ENCODE measurements around the gene FAM180A. TPM values are rescaled to one million over a fixed set of nuclear protein-coding genes. Genes with fewer than 3 reads are reported as not detected.

The FAM180A gene
- total RNA-seq, 1 donor: 71.0 TPM

- no peak for DNase-seq (ENCODE audit: low read depth)
- no peak for TF ChIP-seq CTCF (IDR thresholded peaks at IDR 0.05; ENCODE audit: insufficient read depth, low read length)
- H3K4me3 ChIP-seq (ENCODE audit: low read depth, low read length): no peak overlapping the region
These were observed 30.9 kb downstream of the FAM180A start for GRCh38 chr7:135717693-135718092.

GRCh38 chr7:135716677-135717238 lies 31.9 kb downstream of the FAM180A start:
- no peak overlapping the region for H3K4me3 ChIP-seq (ENCODE audit: low read depth, low read length)
- no peak for TF ChIP-seq CTCF (IDR thresholded peaks at IDR 0.05; ENCODE audit: insufficient read depth, low read length)
- DNase-seq (ENCODE audit: low read depth): peak; percentile 85

- no peak for TF ChIP-seq CTCF (IDR thresholded peaks at IDR 0.05; ENCODE audit: insufficient read depth, low read length)
- no peak for DNase-seq (ENCODE audit: low read depth)
- no peak overlapping the region for H3K4me3 ChIP-seq (ENCODE audit: low read depth, low read length)
These were observed 32.9 kb downstream of the FAM180A start for GRCh38 chr7:135715673-135716072.

GRCh38 chr7:135715055-135715522 lies 33.5 kb downstream of the FAM180A start:
- no peak for TF ChIP-seq CTCF (IDR thresholded peaks at IDR 0.05; ENCODE audit: insufficient read depth, low read length)
- no peak for DNase-seq (ENCODE audit: low read depth)
- no peak overlapping the region for H3K4me3 ChIP-seq (ENCODE audit: low read depth, low read length)

GRCh38 chr7:135714534-135715009 lies 34.0 kb downstream of the FAM180A start:
- H3K4me3 ChIP-seq (ENCODE audit: low read depth, low read length): no peak overlapping the region
- TF ChIP-seq CTCF (IDR thresholded peaks at IDR 0.05; ENCODE audit: insufficient read depth, low read length): no peak
- peak; percentile 36 for DNase-seq (ENCODE audit: low read depth)

- no peak for DNase-seq (ENCODE audit: low read depth)
- no peak overlapping the region for H3K4me3 ChIP-seq (ENCODE audit: low read depth, low read length)
- TF ChIP-seq CTCF (IDR thresholded peaks at IDR 0.05; ENCODE audit: insufficient read depth, low read length): no peak
These were observed 34.7 kb downstream of the FAM180A start for GRCh38 chr7:135713836-135714470.

All from fibroblast of the aortic adventitia (primary cell).